NCI-H82 treated with DMSO at 0.1 percent for 48 hours (cell line): ENCODE data around the gene SLC25A52.
A peak's percentile ranks its signal among the peaks of the same experiment; 100 is the strongest.
"Not testable (repeated sequence)": the region's sequence is repeated elsewhere in the genome, so short reads cannot be mapped to it uniquely, and the experiment has no call there.

Source experiments
- DNase-seq: peaks from one replicate; lab custom pipeline; 2025; ENCODE audit not compliant: unreplicated experiment; lab: John Stamatoyannopoulos, UW

SLC25A52 gene

GRCh38 chr18:31741097-31741735 is 19.5 kb downstream of the SLC25A52 start:
- no peak for DNase-seq

DNA sequence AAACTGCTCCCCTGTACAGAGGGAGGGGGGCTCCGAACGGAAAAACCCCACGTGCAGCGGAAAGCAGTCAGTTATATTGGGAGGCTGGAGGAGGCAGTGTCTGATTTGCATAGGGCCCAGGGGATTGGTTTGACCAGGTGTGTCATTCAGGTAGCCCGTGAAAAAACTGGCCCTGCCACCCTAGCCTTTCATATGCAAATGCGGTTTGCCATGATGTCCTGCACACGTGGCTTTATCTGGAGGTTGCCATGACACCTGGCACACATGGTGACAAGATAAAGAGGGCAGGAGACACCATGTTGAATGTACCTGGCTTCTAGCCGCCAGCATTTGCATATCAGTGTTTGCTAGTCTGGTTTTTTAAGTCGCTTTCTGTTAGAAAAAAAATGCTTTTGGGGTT is 20.5 kb downstream of the SLC25A52 start:
- no peak for DNase-seq

DNA sequence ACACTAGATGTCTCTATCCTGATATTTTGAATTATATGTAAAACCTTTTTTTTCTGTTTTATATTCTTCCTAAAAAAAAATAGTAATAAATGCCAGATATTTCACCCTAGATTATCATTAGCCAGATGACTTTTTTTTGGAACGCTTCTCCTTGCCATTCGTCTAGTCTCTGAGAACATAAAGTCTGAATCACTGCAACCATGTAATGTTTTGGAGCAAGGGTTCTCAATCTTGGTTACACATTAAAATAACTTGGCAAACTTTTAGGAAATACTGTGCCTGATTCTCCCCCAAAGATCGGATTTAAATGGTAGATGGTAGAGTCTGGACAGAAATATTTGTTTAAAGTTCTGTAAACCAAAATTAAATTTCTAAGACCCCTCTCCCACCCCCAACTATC is 21.0 kb downstream of the SLC25A52 start:
- no peak for DNase-seq

- DNase-seq = no peak
These were observed 21.9 kb downstream of the SLC25A52 start for GRCh38 chr18:31738460-31739407.

DNA sequence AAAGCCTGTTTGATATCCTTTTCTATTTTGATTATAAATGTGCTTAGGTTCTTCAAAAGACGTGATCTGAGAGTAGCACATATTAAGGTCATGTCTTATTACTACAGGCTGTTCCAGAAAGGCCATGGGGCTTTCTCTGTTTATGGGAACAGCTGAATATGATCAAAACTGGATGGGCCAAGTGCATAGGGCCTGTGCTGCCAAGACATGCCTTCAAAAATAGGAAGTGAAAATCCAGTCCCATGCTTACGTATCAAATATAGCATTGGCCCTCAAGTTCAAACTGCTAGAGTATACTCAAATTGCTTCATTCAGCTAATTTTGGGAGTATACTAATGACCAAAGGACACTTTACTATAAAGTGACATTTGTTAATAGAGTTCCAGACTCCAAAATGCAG is 24.1 kb downstream of the SLC25A52 start:
- no peak for DNase-seq

GRCh38 chr18:31731628-31732027 is 29.1 kb downstream of the SLC25A52 start:
- DNase-seq = no peak

DNA sequence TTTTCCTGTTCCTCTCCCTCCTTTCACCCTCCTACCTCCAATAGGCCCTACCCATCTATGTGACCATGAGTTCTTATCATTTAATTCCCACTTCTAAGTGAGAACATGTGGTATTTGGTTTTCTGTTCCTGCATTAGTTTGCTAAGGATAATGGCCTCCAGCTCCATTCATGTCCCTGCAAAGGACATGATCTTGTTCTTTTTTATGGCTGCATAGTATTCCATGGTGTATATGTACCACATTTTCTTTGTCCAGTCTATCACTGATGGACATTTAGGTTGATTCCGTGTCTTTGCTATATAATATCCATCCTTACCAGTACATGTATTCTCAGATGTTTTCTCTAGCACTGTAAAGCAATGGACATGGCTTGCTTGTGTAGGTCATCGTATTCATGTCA is 31.5 kb downstream of the SLC25A52 start:
- not testable (repeated sequence) for DNase-seq

DNA sequence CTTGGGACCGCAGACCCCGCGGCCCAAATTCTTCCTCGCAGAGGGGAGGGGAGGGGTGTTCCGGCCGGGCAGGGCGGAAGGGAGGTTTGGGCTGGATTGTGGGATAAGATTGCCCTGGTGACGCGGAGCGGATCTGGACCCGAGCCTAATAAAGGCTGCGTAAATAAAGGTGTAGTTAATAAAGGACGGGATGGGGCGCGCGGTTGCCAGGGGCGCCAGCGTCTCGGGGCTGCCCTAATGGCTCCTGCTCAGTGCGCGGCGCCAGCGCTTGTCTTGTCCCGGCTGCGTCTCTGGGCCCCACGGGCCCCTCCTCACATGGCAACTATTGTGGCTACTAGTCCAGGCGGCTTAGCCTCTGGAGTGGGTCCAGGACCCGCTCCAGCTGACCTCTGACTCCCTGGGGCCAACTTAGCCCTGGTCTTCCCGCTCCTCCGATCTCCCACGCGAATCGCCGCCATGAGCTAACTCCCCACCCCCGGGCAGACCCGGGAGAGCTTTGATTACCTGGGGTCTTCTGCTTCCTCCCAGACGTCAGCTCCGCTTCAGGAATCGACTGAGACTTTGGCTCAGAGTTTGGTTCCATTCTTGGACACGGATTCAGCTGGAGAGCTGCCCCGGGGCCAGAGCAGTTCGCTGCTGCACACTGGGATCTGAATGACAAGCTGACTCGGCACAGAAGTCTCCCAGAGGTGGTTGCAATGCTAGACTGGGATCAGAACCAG is 36.5 kb downstream of the SLC25A52 start:
- DNase-seq = no peak

- DNase-seq = no peak
These were observed 37.1 kb downstream of the SLC25A52 start for GRCh38 chr18:31723639-31723989.

DNA sequence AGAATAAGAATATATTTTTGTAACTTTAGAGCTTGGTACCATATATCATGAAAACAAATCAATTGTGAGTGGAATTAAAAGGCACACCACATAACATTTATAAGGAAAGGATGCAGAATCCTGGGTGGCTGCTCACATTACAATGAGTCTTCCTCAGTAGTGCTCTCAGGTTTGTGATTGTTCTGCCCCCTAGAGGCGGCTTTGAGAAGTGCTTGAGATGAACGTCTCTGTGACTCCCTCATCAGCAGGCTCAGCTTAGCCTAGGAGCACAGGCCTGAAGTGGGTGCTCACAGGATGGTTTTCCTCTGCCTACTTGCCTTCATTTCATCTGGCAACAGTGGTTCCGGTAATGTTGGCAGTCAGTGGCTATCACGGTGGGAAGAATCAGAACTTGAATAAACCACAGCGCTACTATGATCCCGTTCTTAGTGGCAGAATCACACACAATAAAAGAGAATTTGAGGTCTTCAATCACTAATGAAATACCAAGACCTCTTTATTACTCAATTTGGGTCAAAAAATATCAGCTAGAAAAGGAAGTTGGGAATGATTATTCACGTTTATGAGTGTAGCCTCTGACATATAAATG is 38.2 kb downstream of the SLC25A52 start:
- DNase-seq = peak; percentile 54

DNA sequence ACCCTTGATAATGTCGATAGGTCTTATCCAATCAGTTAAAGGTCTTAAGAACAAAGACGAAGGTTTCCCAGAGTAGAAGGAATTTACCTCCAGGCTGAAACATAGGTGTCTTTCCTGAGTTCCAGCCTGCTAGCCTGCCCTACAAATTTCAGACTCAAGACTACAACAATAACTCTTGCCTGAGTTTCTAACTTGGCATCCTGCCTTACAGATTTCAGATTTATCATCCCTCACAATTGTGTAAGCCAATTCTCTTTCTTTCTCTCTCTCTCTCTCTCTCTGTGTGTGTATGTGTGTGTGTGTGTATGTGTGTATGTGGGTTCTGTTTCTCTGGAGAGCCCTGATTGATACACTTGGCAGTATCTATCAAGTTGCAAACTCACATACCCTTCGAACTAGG is 39.1 kb downstream of the SLC25A52 start:
- DNase-seq = no peak

- DNase-seq = no peak
These were observed 39.8 kb downstream of the SLC25A52 start for GRCh38 chr18:31720867-31721266.

GRCh38 chr18:31719363-31720006 is 41.2 kb downstream of the SLC25A52 start:
- no peak for DNase-seq

- no peak for DNase-seq
These were observed 42.3 kb downstream of the SLC25A52 start for GRCh38 chr18:31718386-31718785.

GRCh38 chr18:31716362-31716761 is 44.3 kb downstream of the SLC25A52 start:
- no peak for DNase-seq

DNA sequence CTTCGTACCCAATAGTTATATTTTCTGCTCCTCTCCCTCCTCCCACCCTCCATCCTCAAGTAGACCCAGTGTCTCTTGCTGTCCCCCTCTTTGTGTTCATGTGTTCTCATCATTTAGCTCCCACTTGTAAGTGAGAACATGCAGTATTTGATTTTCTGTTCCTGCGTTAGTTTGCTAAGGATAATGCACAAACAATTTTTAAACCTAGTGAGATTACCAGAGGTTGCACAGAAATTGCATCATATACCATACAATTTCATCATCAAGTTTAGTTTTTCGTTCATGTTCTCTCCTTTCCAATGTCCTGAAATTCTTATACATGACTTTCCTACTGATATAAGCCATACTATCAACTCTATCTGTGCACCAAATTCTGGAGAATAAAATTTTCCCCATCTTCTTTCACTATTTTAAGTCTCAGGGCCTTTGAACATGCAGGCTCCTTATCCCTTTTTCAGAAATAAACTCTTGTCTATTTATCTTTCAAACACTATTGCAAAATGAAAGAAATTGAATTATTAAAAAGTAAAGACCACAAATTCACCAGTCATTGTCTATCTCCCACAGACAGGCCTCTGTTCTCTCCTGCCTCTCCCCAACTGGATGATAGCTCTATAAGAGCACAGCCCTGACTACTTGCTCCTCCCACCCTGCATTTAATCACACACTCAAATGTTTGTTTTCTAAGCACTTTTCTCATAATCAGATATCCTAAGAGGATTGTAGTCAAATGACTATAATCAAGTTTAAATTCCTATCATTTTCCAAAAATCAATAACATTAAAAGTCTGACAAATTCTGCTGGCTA is 49.1 kb downstream of the SLC25A52 start:
- no peak for DNase-seq

DNA sequence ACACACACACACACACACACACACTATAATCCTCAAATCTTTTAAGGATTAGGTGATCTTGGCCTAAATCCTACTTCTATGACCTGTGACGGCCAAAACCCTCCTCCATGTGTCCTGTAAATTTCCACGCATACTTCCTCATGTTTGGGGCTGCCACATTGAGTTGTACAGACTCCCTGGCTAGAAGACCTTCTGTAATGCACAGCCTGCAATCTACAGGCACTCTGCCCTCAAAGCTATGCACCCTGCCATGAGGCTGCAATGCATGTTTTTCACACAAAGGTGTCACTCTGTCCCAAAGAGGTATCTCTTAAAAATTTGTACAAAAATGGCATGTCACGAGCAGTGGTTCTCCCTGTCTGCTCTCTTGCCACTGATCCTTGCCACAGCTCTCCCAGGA is 49.9 kb downstream of the SLC25A52 start:
- DNase-seq = no peak
